IMR-90 (cell line): Measurements from ENCODE around the gene SYNE2. TPM values are rescaled to one million over a fixed set of nuclear protein-coding genes. Genes with fewer than 3 reads are reported as not detected.

ENCODE experiments used
- ATAC-seq: fragments of 200-7000 bp; cut with Tn5 transposase; 2 replicates; pipeline ENCODE4 v1.9.1; 2020; ENCODE audit warnings: low read depth, mild to moderate bottlenecking, moderate library complexity
- BruUV-seq: library from RNA; stranded (reverse); fragments of 400-500 nt; replicated peaks from 2 replicates; lab custom pipeline; 2021; lab: Mats Ljungman, UMichigan
- CTCF ChIA-PET: fragments of 300-600 bp; formaldehyde crosslinking; extraction: SDS; loops from one replicate; lab custom pipeline; 2021; ENCODE audit warnings: antibody characterized with exemption; lab: Yijun Ruan, JAX
- POLR2A ChIA-PET: fragments of 300-600 bp; sonication (Branson Sonifier 250); formaldehyde crosslinking; loops from one replicate; lab custom pipeline; 2022; ENCODE audit warnings: antibody characterized with exemption; ENCODE audit not compliant: unreplicated experiment; lab: Charles Lee
- DNase-seq: peaks from one replicate; pipeline ENCODE4 v3.0.0; 2013
- H2AFZ ChIP-seq: replicated peaks from 2 replicates; pipeline ENCODE3; 2013; ENCODE audit warnings: low read length, mild to moderate bottlenecking; ENCODE audit not compliant: poor library complexity
- H2AK5ac ChIP-seq: 2 replicates; pipeline ENCODE4 v1.6.1; 2013; ENCODE audit warnings: low read depth, low read length, inconsistent platforms
- H2AK9ac ChIP-seq: replicated peaks from 2 replicates; pipeline ENCODE3; 2013; ENCODE audit warnings: mild to moderate bottlenecking, low read depth, low read length, moderate library complexity; ENCODE audit not compliant: poor library complexity
- H2BK120ac ChIP-seq: 2 replicates; pipeline ENCODE4 v1.6.1; 2013; ENCODE audit warnings: low read depth, low read length, inconsistent platforms
- H2BK15ac ChIP-seq: 3 replicates; pipeline ENCODE4 v1.6.1; 2013; ENCODE audit warnings: low read depth, low read length, inconsistent platforms
- H2BK20ac ChIP-seq: 2 replicates; pipeline ENCODE4 v1.6.1; 2013; ENCODE audit warnings: low read depth, mild to moderate bottlenecking, inconsistent platforms, low read length, moderate library complexity
- H2BK5ac ChIP-seq: 2 replicates; pipeline ENCODE4 v1.6.1; 2013; ENCODE audit warnings: mild to moderate bottlenecking, low read depth, low read length, inconsistent platforms; ENCODE audit not compliant: poor library complexity, severe bottlenecking
- H3K14ac ChIP-seq: replicated peaks from 2 replicates; pipeline ENCODE4 v1.6.1; 2013; ENCODE audit warnings: low read depth, low read length, inconsistent platforms
- H3K18ac ChIP-seq: 2 replicates; pipeline ENCODE4 v1.6.1; 2013; ENCODE audit warnings: low read depth, low read length, control low read depth
- H3K23ac ChIP-seq: 2 replicates; pipeline ENCODE4 v1.6.1; 2013; ENCODE audit warnings: low read depth, low read length, inconsistent platforms
- H3K27ac ChIP-seq: 2 replicates; pipeline ENCODE4 v1.5.1; 2013; ENCODE audit warnings: mild to moderate bottlenecking, control low read depth, low read length; ENCODE audit not compliant: insufficient read depth
- H3K27me3 ChIP-seq: 2 replicates; pipeline ENCODE4 v1.6.1; 2013; ENCODE audit warnings: low read length; ENCODE audit not compliant: control insufficient read depth, insufficient read depth
- H3K36me3 ChIP-seq: 2 replicates; pipeline ENCODE4 v1.6.1; 2013; ENCODE audit warnings: low read length, mixed read lengths; ENCODE audit not compliant: control insufficient read depth, insufficient read depth
- H3K4ac ChIP-seq: 2 replicates; pipeline ENCODE4 v1.6.1; 2013; ENCODE audit warnings: low read depth, low read length, inconsistent platforms
- H3K4me1 ChIP-seq: 2 replicates; pipeline ENCODE4 v1.6.1; 2013; ENCODE audit warnings: low read length, mixed read lengths; ENCODE audit not compliant: control insufficient read depth, insufficient read depth
- H3K4me2 ChIP-seq: 2 replicates; pipeline ENCODE4 v1.6.1; 2013; ENCODE audit warnings: low read depth, mild to moderate bottlenecking, control low read depth, low read length, moderate library complexity
- H3K4me3 ChIP-seq: 2 replicates; pipeline ENCODE4 v1.5.1; 2013; ENCODE audit warnings: low read depth, mild to moderate bottlenecking, control low read depth, low read length, moderate library complexity; ENCODE audit not compliant: insufficient read depth
- H3K56ac ChIP-seq: 2 replicates; pipeline ENCODE4 v1.6.1; 2013; ENCODE audit warnings: low read length, inconsistent platforms; ENCODE audit not compliant: insufficient read depth; ENCODE audit errors: extremely low read depth
- H3K79me1 ChIP-seq, 2 experiments: 2 replicates each; pipeline ENCODE4 v1.6.1; 2013; ENCODE audit warnings: low read length in 2 of 2, inconsistent platforms in 1 of 2, low read depth in 1 of 2
- H3K9ac ChIP-seq: 2 replicates; pipeline ENCODE4 v1.6.1; 2013; ENCODE audit warnings: low read depth, low read length, control low read depth
- H3K9me1 ChIP-seq: 2 replicates; pipeline ENCODE4 v1.6.1; 2013; ENCODE audit warnings: low read length, inconsistent platforms; ENCODE audit not compliant: insufficient read depth
- H3K9me3 ChIP-seq: 2 replicates; pipeline ENCODE4 v1.6.1; 2013; ENCODE audit warnings: low read length; ENCODE audit not compliant: control insufficient read depth, insufficient read depth
- H4K20me1 ChIP-seq: 2 replicates; pipeline ENCODE4 v1.6.1; 2013; ENCODE audit warnings: low read length, inconsistent platforms; ENCODE audit not compliant: insufficient read depth
- H4K5ac ChIP-seq: 2 replicates; pipeline ENCODE4 v1.6.1; 2013; ENCODE audit warnings: mild to moderate bottlenecking, low read depth, low read length, control low read depth
- H4K8ac ChIP-seq, 2 experiments: 2 replicates each; pipeline ENCODE4 v1.6.1; 2013; ENCODE audit warnings: low read depth in 2 of 2, low read length in 2 of 2, control low read depth in 1 of 2, inconsistent platforms in 1 of 2
- H4K91ac ChIP-seq: 2 replicates; pipeline ENCODE4 v1.6.1; 2013; ENCODE audit warnings: low read depth, low read length, inconsistent platforms; ENCODE audit not compliant: insufficient read depth
- BHLHE40 ChIP-seq: fragments of 150-350 bp; IDR thresholded peaks from 2 replicates; pipeline ENCODE4 v1.6.1; 2016; ENCODE audit warnings: mild to moderate bottlenecking, low read depth, low read length
- CEBPB ChIP-seq: IDR thresholded peaks from 2 replicates; pipeline ENCODE4 v1.6.1; 2012; ENCODE audit warnings: low read depth, low read length, improper control_type of control experiment
- CHD1 ChIP-seq: IDR thresholded peaks from 2 replicates; pipeline ENCODE4 v1.6.1; 2012; ENCODE audit warnings: low read depth, low read length, improper control_type of control experiment
- FOS ChIP-seq: fragments of 150-350 bp; IDR thresholded peaks from 2 replicates; pipeline ENCODE4 v1.6.1; 2016; ENCODE audit warnings: low read depth, low read length
- MAFK ChIP-seq: IDR thresholded peaks from 2 replicates; pipeline ENCODE4 v1.6.1; 2012; ENCODE audit warnings: low read depth, low read length, improper control_type of control experiment
- MAZ ChIP-seq: IDR thresholded peaks from 2 replicates; pipeline ENCODE4 v1.6.1; 2012; ENCODE audit warnings: low read depth, mild to moderate bottlenecking, low read length, improper control_type of control experiment, moderate library complexity, borderline replicate concordance
- MXI1 ChIP-seq: IDR thresholded peaks from 2 replicates; pipeline ENCODE4 v1.6.1; 2012; ENCODE audit warnings: low read depth, mild to moderate bottlenecking, low read length, moderate library complexity, borderline replicate concordance
- NFE2L2 ChIP-seq: fragments of 150-350 bp; IDR thresholded peaks from 2 replicates; pipeline ENCODE4 v1.6.1; 2016; ENCODE audit warnings: low read depth, mild to moderate bottlenecking, low read length
- POLR2A ChIP-seq: IDR thresholded peaks from 2 replicates; pipeline ENCODE4 v1.6.1; 2012; ENCODE audit warnings: mild to moderate bottlenecking, low read depth, low read length
- RAD21 ChIP-seq: IDR thresholded peaks from 2 replicates; pipeline ENCODE4 v1.6.1; 2012; ENCODE audit warnings: low read length, improper control_type of control experiment
- RCOR1 ChIP-seq: IDR thresholded peaks from 2 replicates; pipeline ENCODE4 v1.6.1; 2012; ENCODE audit warnings: mild to moderate bottlenecking, low read length, improper control_type of control experiment; ENCODE audit not compliant: insufficient replicate concordance
- RFX5 ChIP-seq: IDR thresholded peaks from 2 replicates; pipeline ENCODE4 v1.8.0; 2012; ENCODE audit warnings: low read depth, mild to moderate bottlenecking, low read length, moderate library complexity
- SMC3 ChIP-seq: fragments of 150-350 bp; IDR thresholded peaks from 2 replicates; pipeline ENCODE4 v1.6.1; 2016; ENCODE audit warnings: low read depth, mild to moderate bottlenecking, antibody characterized with exemption, low read length, moderate library complexity
- WGBS, 2 experiments: methylation state at CpG; one replicate each; pipeline versions ENCODE4 v1.1.5 to v1.1.7; 2013; ENCODE audit warnings: missing lambda C conversion rate in 2 of 2; ENCODE audit not compliant: insufficient read length in 1 of 2; ENCODE audit errors: extremely low coverage in 2 of 2; 5-methylcytosine and 5-hydroxymethylcytosine counted together
- dilution Hi-C: fragments of 300-500 bp; cut with HindIII; formaldehyde crosslinking; loops from one replicate; pipeline ENCODE4 v1.14.3; 2018; ENCODE audit warnings: low sequenced_read_pairs; ENCODE audit not compliant: unreplicated experiment
- in situ Hi-C: fragments of 300-500 bp; cut with MboI; formaldehyde crosslinking; loops from 3 replicates; pipeline ENCODE4 v1.14.3; 2019; ENCODE audit warnings: low sequenced_read_pairs, inconsistent platforms, mixed read lengths
- intact Hi-C: fragments of 100-400 bp; cut with micrococcal nuclease; formaldehyde crosslinking; loops from 2 replicates; pipeline ENCODE4 v1.10.0; 2022
- polyA plus RNA-seq, 3 experiments: library from polyadenylated mRNA; depleted of rRNA; stranded (reverse); fragments of >200 nt; gene quantifications; 2 replicates each; pipeline ENCODE4 v1.2.3, GENCODE V29; 2012; ENCODE audit warnings: low replicate concordance in 1 of 3
- total RNA-seq: library from RNA; depleted of rRNA; stranded (reverse); fragments of >200 nt; gene quantifications from 2 replicates; pipeline ENCODE4 v1.2.3, GENCODE V29; 2012
- TF ChIP-seq, protein P1 (sequence below): fragments of 150-350 bp; IDR thresholded peaks from 2 replicates; pipeline ENCODE4 v1.6.1; 2017; ENCODE audit warnings: mild to moderate bottlenecking, antibody characterized with exemption, low read length, low read depth
- TF ChIP-seq, protein P2 (sequence below): conservative IDR thresholded peaks from 2 replicates; pipeline ENCODE4 v1.5.1; 2012; ENCODE audit warnings: mild to moderate bottlenecking, low read depth, low read length, improper control_type of control experiment
- TF ChIP-seq, protein P3 (sequence below): fragments of 150-350 bp; IDR thresholded peaks from 2 replicates; pipeline ENCODE4 v1.6.1; 2016; ENCODE audit warnings: low read depth, mild to moderate bottlenecking, low read length, moderate library complexity, borderline replicate concordance

The SYNE2 gene
- total and polyA plus RNA-seq, 2 of the 4 experiments (the other 2 are of a cell fraction) = 5.2 to 28.9 TPM

DNA sequence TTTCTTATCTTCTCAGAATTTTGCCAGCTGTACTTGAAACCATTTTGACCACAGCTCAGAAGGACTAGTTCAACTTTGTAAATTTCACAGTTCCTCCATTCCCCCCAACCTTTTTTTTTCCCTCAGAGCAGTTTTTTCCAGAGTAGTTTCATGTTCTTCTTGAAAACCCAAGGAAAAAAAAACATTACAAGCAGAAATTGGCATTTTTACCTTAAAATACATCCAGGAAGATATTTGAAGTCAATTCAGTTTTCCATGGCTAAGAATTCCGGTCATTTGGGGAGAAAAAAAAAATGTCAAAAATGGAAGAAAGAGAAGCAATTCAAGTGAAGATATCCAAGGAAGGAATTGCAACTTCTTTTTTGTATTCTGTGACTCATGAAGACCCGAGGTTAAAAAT is 39.5 kb downstream of the SYNE2 start:
- ChIA-PET CTCF (no interaction called here), POLR2A (no interaction called here)
- in situ Hi-C loops (no loop called here), intact Hi-C loops (no loop called here), dilution Hi-C loops (no loop called here)
- no peak overlapping the region for H3K4me2 ChIP-seq
- H2BK20ac ChIP-seq = no peak overlapping the region
- H3K14ac ChIP-seq = no peak overlapping the region
- H4K8ac ChIP-seq = no peak overlapping the region
- DNase-seq (no peak), ATAC-seq (no peak)
- H3K9me1 ChIP-seq = peaks cover 3% of the 10 kb centered on the region; the same call in 1 of the 2 replicates
- no peak overlapping the region for H3K27ac ChIP-seq
- no peaks in the 10 kb centered on the region for H4K20me1 ChIP-seq
- no peak overlapping the region for H4K5ac ChIP-seq
- no peak overlapping the region for H3K4me3 ChIP-seq
- H3K4ac ChIP-seq = no peak overlapping the region
- H3K36me3 ChIP-seq = no peaks in the 10 kb centered on the region
- no peak overlapping the region for H2BK5ac ChIP-seq
- no peak overlapping the region for H2AFZ ChIP-seq
- TF ChIP-seq RFX5 (no peak), NFE2L2 (no peak), CHD1 (no peak), CEBPB (no peak), MAZ (no peak), SMC3 (no peak), BHLHE40 (no peak), RAD21 (no peak), FOS (no peak), MAFK (no peak), MXI1 (no peak), POLR2A (no peak), RCOR1 (no peak)
- TF ChIP-seq, protein P1, sequence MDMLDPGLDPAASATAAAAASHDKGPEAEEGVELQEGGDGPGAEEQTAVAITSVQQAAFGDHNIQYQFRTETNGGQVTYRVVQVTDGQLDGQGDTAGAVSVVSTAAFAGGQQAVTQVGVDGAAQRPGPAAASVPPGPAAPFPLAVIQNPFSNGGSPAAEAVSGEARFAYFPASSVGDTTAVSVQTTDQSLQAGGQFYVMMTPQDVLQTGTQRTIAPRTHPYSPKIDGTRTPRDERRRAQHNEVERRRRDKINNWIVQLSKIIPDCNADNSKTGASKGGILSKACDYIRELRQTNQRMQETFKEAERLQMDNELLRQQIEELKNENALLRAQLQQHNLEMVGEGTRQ = no peak
- TF ChIP-seq, protein P2, sequence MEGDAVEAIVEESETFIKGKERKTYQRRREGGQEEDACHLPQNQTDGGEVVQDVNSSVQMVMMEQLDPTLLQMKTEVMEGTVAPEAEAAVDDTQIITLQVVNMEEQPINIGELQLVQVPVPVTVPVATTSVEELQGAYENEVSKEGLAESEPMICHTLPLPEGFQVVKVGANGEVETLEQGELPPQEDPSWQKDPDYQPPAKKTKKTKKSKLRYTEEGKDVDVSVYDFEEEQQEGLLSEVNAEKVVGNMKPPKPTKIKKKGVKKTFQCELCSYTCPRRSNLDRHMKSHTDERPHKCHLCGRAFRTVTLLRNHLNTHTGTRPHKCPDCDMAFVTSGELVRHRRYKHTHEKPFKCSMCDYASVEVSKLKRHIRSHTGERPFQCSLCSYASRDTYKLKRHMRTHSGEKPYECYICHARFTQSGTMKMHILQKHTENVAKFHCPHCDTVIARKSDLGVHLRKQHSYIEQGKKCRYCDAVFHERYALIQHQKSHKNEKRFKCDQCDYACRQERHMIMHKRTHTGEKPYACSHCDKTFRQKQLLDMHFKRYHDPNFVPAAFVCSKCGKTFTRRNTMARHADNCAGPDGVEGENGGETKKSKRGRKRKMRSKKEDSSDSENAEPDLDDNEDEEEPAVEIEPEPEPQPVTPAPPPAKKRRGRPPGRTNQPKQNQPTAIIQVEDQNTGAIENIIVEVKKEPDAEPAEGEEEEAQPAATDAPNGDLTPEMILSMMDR = no peak
- TF ChIP-seq, protein P3, sequence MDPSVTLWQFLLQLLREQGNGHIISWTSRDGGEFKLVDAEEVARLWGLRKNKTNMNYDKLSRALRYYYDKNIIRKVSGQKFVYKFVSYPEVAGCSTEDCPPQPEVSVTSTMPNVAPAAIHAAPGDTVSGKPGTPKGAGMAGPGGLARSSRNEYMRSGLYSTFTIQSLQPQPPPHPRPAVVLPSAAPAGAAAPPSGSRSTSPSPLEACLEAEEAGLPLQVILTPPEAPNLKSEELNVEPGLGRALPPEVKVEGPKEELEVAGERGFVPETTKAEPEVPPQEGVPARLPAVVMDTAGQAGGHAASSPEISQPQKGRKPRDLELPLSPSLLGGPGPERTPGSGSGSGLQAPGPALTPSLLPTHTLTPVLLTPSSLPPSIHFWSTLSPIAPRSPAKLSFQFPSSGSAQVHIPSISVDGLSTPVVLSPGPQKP = no peak
- BruUV-seq = no TSS peak
- H4K91ac ChIP-seq = no peak overlapping the region
- no peaks in the 10 kb centered on the region for H3K27me3 ChIP-seq
- H3K9ac ChIP-seq = no peak overlapping the region
- H2BK120ac ChIP-seq = no peak overlapping the region
- no peak overlapping the region for H3K56ac ChIP-seq
- H2AK9ac ChIP-seq = no peak overlapping the region
- WGBS, 2 experiments = no CpG with 5 or more reads among the region's 2 CpGs
- peaks cover 5% of the 10 kb centered on the region for H3K4me1 ChIP-seq
- no peak overlapping the region for H2AK5ac ChIP-seq
- H3K23ac ChIP-seq = no peak overlapping the region
- H3K9me3 ChIP-seq = no peaks in the 10 kb centered on the region
- peaks cover 0 to 4% of the 10 kb centered on the region in 2 experiments; a peak in 1 of 4 replicates for H3K79me1 ChIP-seq
- H3K18ac ChIP-seq = no peak overlapping the region
- no peak overlapping the region for H2BK15ac ChIP-seq
